A549 (cell line): ENCODE measurements around the gene SMIM33. TPM values are rescaled to one million over a fixed set of nuclear protein-coding genes. Genes with fewer than 3 reads are reported as not detected.
"Not testable (repeated sequence)": the region's sequence is repeated elsewhere in the genome, so short reads cannot be mapped to it uniquely, and the experiment has no call there.

Source experiments
- ATAC-seq, 2 experiments: fragments of 200-7000 bp in 1 of 2; fragments of >200 bp in 1 of 2; cut with Nextera tagmentation in 1 of 2; cut with Tn5 transposase in 1 of 2; 3 replicates each; pipeline versions ENCODE4 v1.8.0 to v1.9.1; 2018 to 2020; ENCODE audit warnings: mild to moderate bottlenecking in 1 of 2, moderate library complexity in 1 of 2
- CTCF ChIA-PET: fragments of 300-600 bp; sonication (Branson Sonifier 250); formaldehyde crosslinking; extraction: SDS; loops from one replicate; lab custom pipeline; 2021; ENCODE audit warnings: antibody characterized with exemption, inconsistent platforms; lab: Yijun Ruan, JAX
- POLR2A ChIA-PET: fragments of 350-600 bp; formaldehyde crosslinking; extraction: SDS; loops from one replicate; lab custom pipeline; 2021; ENCODE audit warnings: antibody characterized with exemption, inconsistent platforms; lab: Yijun Ruan, JAX
- DNase-seq, 2 experiments: peaks; one replicate each; pipeline versions ENCODE4 v3.0.0 to v3.0.0-alpha.2; 2011 to 2016; ENCODE audit warnings: low read depth in 1 of 2, low spot score in 1 of 2
- FAIRE-seq: peaks from 2 replicates; lab custom pipeline; 2011; peaks lifted over from hg19 to GRCh38; lab: Jason Lieb, UNC
- H3K27ac ChIP-seq, 2 experiments: fragments of >200 bp; sonication (Bioruptor Twin); formaldehyde crosslinking; 3 replicates each; pipeline ENCODE4 v1.5.1; 2016 to 2017
- H3K4me1 ChIP-seq: fragments of >200 bp; sonication (Bioruptor Twin); formaldehyde crosslinking; 3 replicates; pipeline ENCODE4 v1.6.1; 2016
- H3K4me2 ChIP-seq: fragments of >200 bp; sonication (Bioruptor Twin); formaldehyde crosslinking; 3 replicates; pipeline ENCODE4 v1.6.1; 2016
- H3K4me3 ChIP-seq: fragments of >200 bp; sonication (Bioruptor Twin); formaldehyde crosslinking; 3 replicates; pipeline ENCODE4 v1.5.1; 2016
- H3K9me3 ChIP-seq: fragments of >200 bp; sonication (Bioruptor Twin); formaldehyde crosslinking; 3 replicates; pipeline ENCODE4 v1.6.1; 2016
- CHD4 ChIP-seq: fragments of 200-600 bp; sonication (generic); IDR thresholded peaks from 2 replicates; pipeline ENCODE4 v1.6.1; 2016; ENCODE audit warnings: antibody characterized with exemption, mild to moderate bottlenecking, borderline replicate concordance
- CTCF ChIP-seq: fragments of >200 bp; sonication (Bioruptor Twin); formaldehyde crosslinking; IDR thresholded peaks from 3 replicates; pipeline ENCODE4 v1.5.1; 2016
- E2F6 ChIP-seq: IDR thresholded peaks from 2 replicates; pipeline ENCODE4 v1.6.1; 2012; ENCODE audit warnings: low read depth, borderline replicate concordance
- ELK1 ChIP-seq: fragments of 150-350 bp; IDR thresholded peaks from 2 replicates; pipeline ENCODE4 v1.6.1; 2014; ENCODE audit warnings: low read depth, mild to moderate bottlenecking, low read length
- FOSL2 ChIP-seq, 2 experiments: fragments of 450-650 bp in 1 of 2; fragments of >200 bp in 1 of 2; sonication (Bioruptor Twin) in 1 of 2; formaldehyde crosslinking; IDR thresholded peaks; 2 replicates each; pipeline versions ENCODE4 v1.5.0 to v1.6.1; 2016 to 2020; ENCODE audit warnings: mild to moderate bottlenecking in 1 of 2, moderate library complexity in 1 of 2
- HES2 ChIP-seq: fragments of >200 bp; sonication (Bioruptor Twin); formaldehyde crosslinking; IDR thresholded peaks from 2 replicates; pipeline ENCODE4 v1.6.1; 2016
- HMGXB4 ChIP-seq: fragments of 250-450 bp; sonication (Bioruptor Pico); IDR thresholded peaks from 2 replicates; pipeline ENCODE4 v1.5.0; 2021; ENCODE audit warnings: mild to moderate bottlenecking, moderate library complexity, borderline replicate concordance
- HOXA7 ChIP-seq: fragments of 250-450 bp; sonication (Bioruptor Pico); IDR thresholded peaks from 2 replicates; pipeline ENCODE4 v1.5.0; 2020; ENCODE audit warnings: mild to moderate bottlenecking, moderate library complexity
- MAFK ChIP-seq: fragments of 450-650 bp; IDR thresholded peaks from 2 replicates; pipeline ENCODE4 v1.6.1; 2014; ENCODE audit not compliant: partially characterized antibody
- MAX ChIP-seq: IDR thresholded peaks from 2 replicates; pipeline ENCODE4 v1.6.1; 2012
- MYC ChIP-seq: IDR thresholded peaks from 2 replicates; pipeline ENCODE4 v1.6.1; 2012; ENCODE audit warnings: mild to moderate bottlenecking, inconsistent platforms, low read length, improper control_type of control experiment, borderline replicate concordance
- RAD21 ChIP-seq, 2 experiments: fragments of >200 bp in 1 of 2; sonication (Bioruptor Twin) in 1 of 2; formaldehyde crosslinking in 1 of 2; IDR thresholded peaks in 1 of 2; conservative IDR thresholded peaks in 1 of 2; 2 replicates in 1 of 2; 3 replicates in 1 of 2; pipeline ENCODE4 v1.6.1; 2012 to 2018; ENCODE audit warnings: inconsistent platforms in 1 of 2
- RCOR1 ChIP-seq: fragments of 150-350 bp; IDR thresholded peaks from 2 replicates; pipeline ENCODE4 v1.6.1; 2014; ENCODE audit warnings: antibody characterized with exemption, low read length, low read depth
- RNF2 ChIP-seq: fragments of 200-600 bp; sonication (generic); IDR thresholded peaks from 2 replicates; pipeline ENCODE4 v1.6.1; 2016; ENCODE audit warnings: low read depth, mild to moderate bottlenecking, antibody characterized with exemption, moderate library complexity, borderline replicate concordance
- SMC3 ChIP-seq: fragments of >200 bp; sonication (Bioruptor Twin); formaldehyde crosslinking; IDR thresholded peaks from 3 replicates; pipeline ENCODE4 v1.6.1; 2018; ENCODE audit warnings: inconsistent platforms
- SREBF2 ChIP-seq: fragments of 450-650 bp; IDR thresholded peaks from 2 replicates; pipeline ENCODE4 v1.6.1; 2014; ENCODE audit warnings: mild to moderate bottlenecking, moderate library complexity
- USF2 ChIP-seq: fragments of 450-650 bp; IDR thresholded peaks from 2 replicates; pipeline ENCODE4 v1.6.1; 2014; ENCODE audit warnings: antibody characterized with exemption
- ZFP36 ChIP-seq: fragments of 450-650 bp; IDR thresholded peaks from 2 replicates; pipeline ENCODE4 v1.6.1; 2014; ENCODE audit warnings: borderline replicate concordance; ENCODE audit not compliant: partially characterized antibody
- WGBS: methylation state at CpG from one replicate; pipeline ENCODE4 v1.1.6; 2017; ENCODE audit errors: missing lambda C conversion rate; 5-methylcytosine and 5-hydroxymethylcytosine counted together
- polyA plus RNA-seq, 4 experiments: library from polyadenylated mRNA; depleted of rRNA in 3 of 4; stranded (reverse); fragments of >200 nt; fragmentation: RNase III in 1 of 4; extraction: RNeasy Plus Mini Kit Qiagen cat#74134 plus additional on column Dnase treatment in 1 of 4; gene quantifications; 2 replicates in 3 of 4; 3 replicates in 1 of 4; pipeline ENCODE4 v1.2.3, GENCODE V29; 2011 to 2017

Gene SMIM33
- polyA plus RNA-seq, 2 of the 4 experiments (the other 2 are of a cell fraction): not detected

GRCh38 chr5:139513434-139513833 is 42.6 kb downstream of the SMIM33 start:
- H3K4me1 ChIP-seq, H3K4me2 ChIP-seq, FAIRE-seq, H3K27ac ChIP-seq, H3K4me3 ChIP-seq, H3K9me3 ChIP-seq: not testable (repeated sequence)
- POLR2A ChIA-PET: interaction anchor here (1.3 kb wide), 1 partner anchor 48 kb away, joined by 3 read pairs; the partner anchor contains the start of gene UBE2D2
- 74% methylated on average over 5 of the region's 5 CpGs for WGBS
- TF ChIP-seq MAX: peak; percentile 81
- peak; percentile 77 for TF ChIP-seq CTCF
- peak; percentile 90 for TF ChIP-seq SMC3
- peak; percentile 80 to 90 for TF ChIP-seq RAD21 (conservative IDR thresholded peaks at IDR 0.05 in 1 of 2, IDR thresholded peaks at IDR 0.05 in 1 of 2)
- peak; percentile 74 for TF ChIP-seq USF2
- TF ChIP-seq MYC: peak; percentile 60; the same call in 1 of the 2 replicates
- TF ChIP-seq, all 56 proteins: peak for 6; not testable (repeated sequence) for 50
- DNase-seq (peak; percentile 80 to 85), ATAC-seq (peak; percentile 86 to 87)
- CTCF ChIA-PET: interaction anchor here (0.6 to 16.3 kb wide), 24 partner anchors 11 to 692 kb away, joined by 3 to 392 read pairs (median 5); partner anchors contain the start of gene DNAJC18

- Histone ChIP-seq H3K4me2 (no peak overlapping the region), H3K4me3 (no peak overlapping the region), H3K27ac (no peak overlapping the region), H3K4me1 (0 out of 3 replicates have a peak, but pooled peaks cover 3% of the 10 kb centered on the region), H3K9me3 (no peaks in the 10 kb centered on the region)
- TF ChIP-seq MAFK (no peak), CHD4 (no peak), HES2 (no peak), SREBF2 (no peak), ELK1 (no peak), E2F6 (no peak), HOXA7 (CRISPR knock-in tag) (no peak)
- DNase-seq (no peak), FAIRE-seq (no peak), ATAC-seq (peak; percentile 11 to 15; a peak in 4 of 6 replicates)
- 75% methylated on average over 6 of the region's 6 CpGs for WGBS
- CTCF ChIA-PET: interaction anchor here (0.6 to 16.3 kb wide), 25 partner anchors 10 to 920 kb away, joined by 3 to 392 read pairs (median 4); partner anchors contain the start of gene DNAJC18
- POLR2A ChIA-PET: interaction anchor here (1.3 kb wide), 1 partner anchor 47 kb away, joined by 3 read pairs; the partner anchor contains the start of gene UBE2D2
Measured at GRCh38 chr5:139513852-139514485, 43.2 kb downstream of the SMIM33 start.

- DNase-seq: no peak
- Histone ChIP-seq H3K27ac (no peak overlapping the region), H3K4me1 (0 out of 3 replicates have a peak, but pooled peaks cover 3% of the 10 kb centered on the region), H3K4me2 (no peak overlapping the region), H3K9me3 (no peaks in the 10 kb centered on the region), H3K4me3 (no peak overlapping the region)
- ATAC-seq: no peak
- FAIRE-seq: no peak
- no peak for TF ChIP-seq HMGXB4 (CRISPR knock-in tag)
- TF ChIP-seq RCOR1: no peak
- TF ChIP-seq MAFK: no peak
- TF ChIP-seq FOSL2 (IDR thresholded peaks at IDR 0.05): no peak
- no peak for TF ChIP-seq FOSL2 (CRISPR knock-in tag; IDR thresholded peaks at IDR 0.05)
- TF ChIP-seq RNF2: no peak
- no peak for TF ChIP-seq ZFP36
- TF ChIP-seq SMC3: no peak
- no peak for TF ChIP-seq CTCF
- TF ChIP-seq MYC: no peak
- CTCF ChIA-PET: interaction anchor here (0.6 to 16.3 kb wide), 22 partner anchors 10 to 921 kb away, joined by 3 to 392 read pairs (median 6); partner anchors contain the start of gene DNAJC18
- WGBS: 66% methylated on average over 2 of the region's 2 CpGs
- POLR2A ChIA-PET: interaction anchor here (1.3 kb wide), 1 partner anchor 47 kb away, joined by 3 read pairs; the partner anchor contains the start of gene UBE2D2
Measured at GRCh38 chr5:139514486-139514856, 43.7 kb downstream of the SMIM33 start.
